ENCODE results near the gene B3GALT5.

B3GALT5 gene

GRCh38 chr21:39612233-39613040 is at the start of gene B3GALT5:
Gene B3GALT5 (plus strand): TSS chr21:39612940. CDS start chr21:39660560, 47,620 bp downstream.
- TF ChIP-seq CTCF (IDR thresholded peaks at IDR 0.05; ENCODE audit: poor library complexity, severe bottlenecking), result no peak

GRCh38 chr21:39564200-39564599 is 48.5 kb upstream of the B3GALT5 start:
- ATAC-seq (ENCODE audit: low read depth) (no peak), DNase-seq (ENCODE audit: low spot score) (no peak)
- TF ChIP-seq CTCF (IDR thresholded peaks at IDR 0.05; ENCODE audit: poor library complexity, severe bottlenecking), result no peak
- Histone ChIP-seq H3K36me3 (ENCODE audit: low read depth) (no peaks in the 10 kb centered on the region), H3K4me3 (ENCODE audit: severe bottlenecking) (no peak overlapping the region), H3K27ac (ENCODE audit: poor library complexity, severe bottlenecking) (no peak overlapping the region), H3K27me3 (ENCODE audit: insufficient read depth, poor library complexity, severe bottlenecking) (no peaks in the 10 kb centered on the region), H3K9me3 (ENCODE audit: severe bottlenecking) (no peaks in the 10 kb centered on the region), H3K4me1 (ENCODE audit: insufficient read depth, poor library complexity, severe bottlenecking) (no peaks in the 10 kb centered on the region)

More at GRCh38 chr21:39612233-39613040, at the start of gene B3GALT5:
- Histone ChIP-seq H3K27ac (ENCODE audit: poor library complexity, severe bottlenecking) (no peak within 1 kb of the TSS), H3K4me1 (ENCODE audit: insufficient read depth, poor library complexity, severe bottlenecking) (no peaks in the 10 kb centered on the region), H3K4me3 (ENCODE audit: severe bottlenecking) (peak within 1 kb of the TSS; percentile 27), H3K36me3 (ENCODE audit: low read depth) (no peaks in the 10 kb centered on the region), H3K9me3 (ENCODE audit: severe bottlenecking) (no peaks in the 10 kb centered on the region), H3K27me3 (ENCODE audit: insufficient read depth, poor library complexity, severe bottlenecking) (peaks cover 31% of the 10 kb centered on the region)
- DNase-seq (ENCODE audit: low spot score), result no peak
- peak; percentile 62 for ATAC-seq (ENCODE audit: low read depth)

- Histone ChIP-seq H3K4me3 (ENCODE audit: severe bottlenecking) (no peak overlapping the region), H3K36me3 (ENCODE audit: low read depth) (no peaks in the 10 kb centered on the region), H3K27ac (ENCODE audit: poor library complexity, severe bottlenecking) (no peak overlapping the region), H3K27me3 (ENCODE audit: insufficient read depth, poor library complexity, severe bottlenecking) (no peaks in the 10 kb centered on the region), H3K9me3 (ENCODE audit: severe bottlenecking) (no peaks in the 10 kb centered on the region), H3K4me1 (ENCODE audit: insufficient read depth, poor library complexity, severe bottlenecking) (no peaks in the 10 kb centered on the region)
- TF ChIP-seq CTCF (IDR thresholded peaks at IDR 0.05; ENCODE audit: poor library complexity, severe bottlenecking), result no peak
- ATAC-seq (ENCODE audit: low read depth), result no peak
- DNase-seq (ENCODE audit: low spot score), result no peak
Observed at GRCh38 chr21:39567180-39567972, 45.4 kb upstream of the B3GALT5 start.

GRCh38 chr21:39568361-39568760 is 44.4 kb upstream of the B3GALT5 start:
- no peak for TF ChIP-seq CTCF (IDR thresholded peaks at IDR 0.05; ENCODE audit: poor library complexity, severe bottlenecking)
- Histone ChIP-seq H3K27ac (ENCODE audit: poor library complexity, severe bottlenecking) (no peak overlapping the region), H3K4me1 (ENCODE audit: insufficient read depth, poor library complexity, severe bottlenecking) (no peaks in the 10 kb centered on the region), H3K27me3 (ENCODE audit: insufficient read depth, poor library complexity, severe bottlenecking) (peaks cover 3% of the 10 kb centered on the region), H3K4me3 (ENCODE audit: severe bottlenecking) (no peak overlapping the region), H3K9me3 (ENCODE audit: severe bottlenecking) (no peaks in the 10 kb centered on the region), H3K36me3 (ENCODE audit: low read depth) (no peaks in the 10 kb centered on the region)
- DNase-seq (ENCODE audit: low spot score), result no peak
- no peak for ATAC-seq (ENCODE audit: low read depth)
